ENCODE measurements around the gene PHLDA1.

GRCh38 chr12:76047060-76047459, 15.5 kb upstream of the PHLDA1 start:
- TF ChIP-seq POLR2A (IDR thresholded peaks at IDR 0.05; ENCODE audit: extremely low read depth, insufficient read length) (no peak), CTCF (IDR thresholded peaks at IDR 0.05; ENCODE audit: low read depth, low read length) (no peak)

All from NB4 (cell line).